CD4-positive, CD25-positive, alpha-beta regulatory T cell (primary cell): Measurements from ENCODE around the gene NOM1. TPM values are rescaled to one million over a fixed set of nuclear protein-coding genes. Genes with fewer than 3 reads are reported as not detected.

Experiments
- ATAC-seq, 2 donors: fragments of 150-1000 bp; cut with Tn5 transposase; one replicate each; pipeline ENCODE4 v1.10.0; 2021; ENCODE audit warnings: low read depth in 2 of 2, moderate number of reproducible peaks in 2 of 2, moderate library complexity in 1 of 2
- DNase-seq, 3 donors: peaks; one replicate each; pipeline versions ENCODE4 v3.0.0 to v3.0.0-alpha.2; 2012 to 2022; ENCODE audit warnings: mixed read lengths in 1 of 3
- H3K27ac ChIP-seq: one replicate; pipeline ENCODE4 v1.7.0; 2013; ENCODE audit warnings: mild to moderate bottlenecking, low read length; ENCODE audit not compliant: insufficient read depth, poor library complexity, severe bottlenecking
- H3K27me3 ChIP-seq: one replicate; pipeline ENCODE4 v1.7.0; 2013; ENCODE audit warnings: low read length; ENCODE audit not compliant: control insufficient read depth, insufficient read depth
- H3K36me3 ChIP-seq: one replicate; pipeline ENCODE4 v1.7.0; 2013; ENCODE audit warnings: mild to moderate bottlenecking, low read length, moderate library complexity; ENCODE audit not compliant: control insufficient read depth, insufficient read depth
- H3K4me1 ChIP-seq: 2 replicates; pipeline ENCODE4 v1.7.0; 2013; ENCODE audit warnings: mild to moderate bottlenecking, low read length; ENCODE audit not compliant: insufficient read depth, control insufficient read depth, poor library complexity, severe bottlenecking
- H3K4me3 ChIP-seq: one replicate; pipeline ENCODE4 v1.7.0; 2013; ENCODE audit warnings: low read depth, mild to moderate bottlenecking, low read length, moderate library complexity
- H3K9me3 ChIP-seq, 2 experiments: 1 replicate in 1 of 2; 2 replicates in 1 of 2; pipeline ENCODE4 v1.7.0; 2013; ENCODE audit warnings: low read length in 2 of 2, mild to moderate bottlenecking in 1 of 2, moderate library complexity in 1 of 2; ENCODE audit not compliant: control insufficient read depth in 2 of 2
- H3K27ac Mint-ChIP-seq, 3 donors: one replicate each; pipeline ENCODE4 v1.8.0; 2020 to 2022; ENCODE audit warnings: mild to moderate bottlenecking in 3 of 3, mixed read lengths in 3 of 3, moderate library complexity in 2 of 3
- H3K27me3 Mint-ChIP-seq: one replicate; pipeline ENCODE4 v1.8.0; 2022; ENCODE audit warnings: mild to moderate bottlenecking, mixed read lengths
- H3K36me3 Mint-ChIP-seq: one replicate; pipeline ENCODE4 v1.8.0; 2020; ENCODE audit warnings: mixed read lengths
- H3K4me1 Mint-ChIP-seq, 4 donors: one replicate each; pipeline ENCODE4 v1.8.0; 2020 to 2022; ENCODE audit warnings: mixed read lengths in 4 of 4, mild to moderate bottlenecking in 1 of 4
- H3K4me3 Mint-ChIP-seq, 4 donors: one replicate each; pipeline ENCODE4 v1.8.0; 2020 to 2022; ENCODE audit warnings: mild to moderate bottlenecking in 4 of 4, mixed read lengths in 4 of 4, moderate library complexity in 3 of 4
- H3K9me3 Mint-ChIP-seq, 7 donors: one replicate each; pipeline ENCODE4 v1.8.0; 2020 to 2022; ENCODE audit warnings: mixed read lengths in 7 of 7, mild to moderate bottlenecking in 3 of 7, moderate library complexity in 2 of 7
- polyA plus RNA-seq, 4 donors: library from polyadenylated mRNA; unstranded; fragments of 300-500 nt; fragmentation: Illumina TruSeq; gene quantifications; one replicate each; pipeline ENCODE4 v1.2.3, GENCODE V29; 2021
- total RNA-seq: library from RNA; stranded (reverse); gene quantifications from one replicate; pipeline ENCODE4 v1.2.3, GENCODE V29; 2022

The NOM1 gene
- total and polyA plus RNA-seq, 5 donors from 2014 or later: 1.6 to 34.9 (median 3.6) TPM

GRCh38 chr7:157009778-157010587 is 60.5 kb downstream of the NOM1 start:
- H3K27ac Mint-ChIP-seq: no peak overlapping the region
- Histone ChIP-seq H3K9me3 (no peaks in the 10 kb centered on the region), H3K27me3 (peaks cover 29% of the 10 kb centered on the region), H3K36me3 (no peaks in the 10 kb centered on the region), H3K4me1 (peaks cover 21% of the 10 kb centered on the region), H3K27ac (no peak overlapping the region), H3K4me3 (no peak overlapping the region)
- H3K4me1 Mint-ChIP-seq: peaks cover 0 to 20% (median 9%) of the 10 kb centered on the region in 4 donors
- H3K36me3 Mint-ChIP-seq: no peaks in the 10 kb centered on the region
- ATAC-seq: peak in 1 of 2 donors; percentile 6
- peaks cover 76% of the 10 kb centered on the region for H3K27me3 Mint-ChIP-seq
- peak overlapping the region in 1 of 4 donors; percentile 56 for H3K4me3 Mint-ChIP-seq
- DNase-seq: no peak
- H3K9me3 Mint-ChIP-seq: peaks cover 0 to 2% (median 0%) of the 10 kb centered on the region in 7 donors

GRCh38 chr7:157010588-157011332 is 61.2 kb downstream of the NOM1 start, which contains the start of gene MNX1:
TSS of gene MNX1 (minus strand) at chr7:157010663. CDS start at chr7:157010350, 313 bp downstream.
- Mint-ChIP-seq H3K27ac (no peak within 1 kb of the TSS), H3K4me1 (peaks cover 0 to 19% (median 11%) of the 10 kb centered on the region in 4 donors), H3K36me3 (no peaks in the 10 kb centered on the region), H3K27me3 (peaks cover 81% of the 10 kb centered on the region), H3K4me3 (peak within 1 kb of the TSS; percentile 34 to 66 (median 65)), H3K9me3 (peaks cover 0 to 2% (median 0%) of the 10 kb centered on the region in 7 donors)
- peak; percentile 13 to 62 (median 30) for DNase-seq
- peaks cover 29% of the 10 kb centered on the region for H3K27me3 ChIP-seq
- peak; percentile 63 to 64 for ATAC-seq
- no peaks in the 10 kb centered on the region for H3K9me3 ChIP-seq
- no peak within 1 kb of the TSS for H3K27ac ChIP-seq
- H3K4me3 ChIP-seq: no peak within 1 kb of the TSS
- no peaks in the 10 kb centered on the region for H3K36me3 ChIP-seq
- peaks cover 19% of the 10 kb centered on the region for H3K4me1 ChIP-seq

GRCh38 chr7:157011333-157012112 is 62.0 kb downstream of the NOM1 start:
- no peaks in the 10 kb centered on the region for H3K36me3 Mint-ChIP-seq
- peaks cover 0 to 23% (median 13%) of the 10 kb centered on the region in 4 donors for H3K4me1 Mint-ChIP-seq
- H3K27me3 ChIP-seq: peaks cover 36% of the 10 kb centered on the region
- peak overlapping the region in 1 of 3 donors; percentile 48 for H3K27ac Mint-ChIP-seq
- peak overlapping the region; percentile 34 to 66 (median 65) for H3K4me3 Mint-ChIP-seq
- ATAC-seq (no peak), DNase-seq (no peak)
- H3K27ac ChIP-seq: no peak overlapping the region
- H3K27me3 Mint-ChIP-seq: peaks cover 81% of the 10 kb centered on the region
- peaks cover 0 to 2% (median 0%) of the 10 kb centered on the region in 7 donors for H3K9me3 Mint-ChIP-seq
- H3K36me3 ChIP-seq: no peaks in the 10 kb centered on the region
- no peaks in the 10 kb centered on the region for H3K9me3 ChIP-seq
- H3K4me3 ChIP-seq: no peak overlapping the region
- H3K4me1 ChIP-seq: peaks cover 19% of the 10 kb centered on the region

- peak overlapping the region in 1 of 3 donors; percentile 48 for H3K27ac Mint-ChIP-seq
- Histone ChIP-seq H3K9me3 (no peaks in the 10 kb centered on the region), H3K4me3 (no peak overlapping the region), H3K27ac (no peak overlapping the region), H3K27me3 (peaks cover 35% of the 10 kb centered on the region), H3K36me3 (no peaks in the 10 kb centered on the region), H3K4me1 (peaks cover 19% of the 10 kb centered on the region)
- peaks cover 0 to 23% (median 15%) of the 10 kb centered on the region in 4 donors for H3K4me1 Mint-ChIP-seq
- peaks cover 81% of the 10 kb centered on the region for H3K27me3 Mint-ChIP-seq
- H3K4me3 Mint-ChIP-seq: peak overlapping the region; percentile 31 to 87 (median 50)
- DNase-seq: no peak
- H3K9me3 Mint-ChIP-seq: peaks cover 0 to 2% (median 0%) of the 10 kb centered on the region in 7 donors
- H3K36me3 Mint-ChIP-seq: no peaks in the 10 kb centered on the region
- no peak for ATAC-seq
Measured at GRCh38 chr7:157012113-157012547, 62.6 kb downstream of the NOM1 start.

GRCh38 chr7:157013101-157013500 is 63.6 kb downstream of the NOM1 start:
- H3K27ac Mint-ChIP-seq: no peak overlapping the region
- peaks cover 78% of the 10 kb centered on the region for H3K27me3 Mint-ChIP-seq
- H3K9me3 ChIP-seq: no peaks in the 10 kb centered on the region
- H3K27ac ChIP-seq: no peak overlapping the region
- H3K4me1 Mint-ChIP-seq: peaks cover 0 to 23% (median 16%) of the 10 kb centered on the region in 4 donors
- no peaks in the 10 kb centered on the region for H3K36me3 ChIP-seq
- no peak for ATAC-seq
- no peak overlapping the region for H3K4me3 ChIP-seq
- H3K4me1 ChIP-seq: peaks cover 19% of the 10 kb centered on the region
- peaks cover 0 to 2% (median 0%) of the 10 kb centered on the region in 7 donors for H3K9me3 Mint-ChIP-seq
- no peaks in the 10 kb centered on the region for H3K36me3 Mint-ChIP-seq
- peaks cover 28% of the 10 kb centered on the region for H3K27me3 ChIP-seq
- DNase-seq: no peak
- H3K4me3 Mint-ChIP-seq: peak overlapping the region in 1 of 4 donors; percentile 38

GRCh38 chr7:157013602-157014549 is 64.4 kb downstream of the NOM1 start:
- H3K9me3 Mint-ChIP-seq: peaks cover 0 to 2% (median 0%) of the 10 kb centered on the region in 7 donors
- DNase-seq (no peak), ATAC-seq (no peak)
- Histone ChIP-seq H3K4me3 (no peak overlapping the region), H3K9me3 (no peaks in the 10 kb centered on the region), H3K4me1 (peaks cover 19% of the 10 kb centered on the region), H3K27ac (no peak overlapping the region), H3K36me3 (no peaks in the 10 kb centered on the region), H3K27me3 (peaks cover 31% of the 10 kb centered on the region)
- no peaks in the 10 kb centered on the region for H3K36me3 Mint-ChIP-seq
- peaks cover 78% of the 10 kb centered on the region for H3K27me3 Mint-ChIP-seq
- H3K4me3 Mint-ChIP-seq: peak overlapping the region in 1 of 4 donors; percentile 38
- peaks cover 0 to 25% (median 18%) of the 10 kb centered on the region in 4 donors for H3K4me1 Mint-ChIP-seq
- H3K27ac Mint-ChIP-seq: no peak overlapping the region
